Activated T-cell treated with anti-CD3 and anti-CD28 coated beads, Interleukin-2, amount 50 U/mL, for 24 hours (primary cell): ENCODE data around the gene PARVA.

Experiments
- DNase-seq: peaks from one replicate; pipeline ENCODE4 v3.0.0-alpha.2; 2020
- H3K27ac Mint-ChIP-seq: 2 replicates; pipeline ENCODE4 v1.8.0; 2020; ENCODE audit warnings: mild to moderate bottlenecking, mixed read lengths
- H3K27me3 Mint-ChIP-seq: 2 replicates; pipeline ENCODE4 v1.8.0; 2020; ENCODE audit warnings: mixed read lengths
- H3K36me3 Mint-ChIP-seq: 2 replicates; pipeline ENCODE4 v1.8.0; 2020; ENCODE audit warnings: low read depth, mixed read lengths
- H3K4me1 Mint-ChIP-seq: 2 replicates; pipeline ENCODE4 v1.8.0; 2020; ENCODE audit warnings: low read depth, mixed read lengths
- H3K4me3 Mint-ChIP-seq: 2 replicates; pipeline ENCODE4 v1.8.0; 2020; ENCODE audit warnings: mild to moderate bottlenecking, moderate library complexity, mixed read lengths
- H3K9me3 Mint-ChIP-seq: 2 replicates; pipeline ENCODE4 v1.8.0; 2020; ENCODE audit warnings: mixed read lengths

PARVA gene

GRCh38 chr11:12546660-12547059, 169.3 kb downstream of the PARVA start:
- Mint-ChIP-seq H3K27ac (no peak overlapping the region), H3K36me3 (no peaks in the 10 kb centered on the region), H3K4me1 (no peaks in the 10 kb centered on the region), H3K9me3 (no peaks in the 10 kb centered on the region), H3K27me3 (peaks cover 18% of the 10 kb centered on the region), H3K4me3 (no peak overlapping the region)
- DNase-seq: no peak

- Mint-ChIP-seq H3K27me3 (peaks cover 18% of the 10 kb centered on the region), H3K4me1 (no peaks in the 10 kb centered on the region), H3K27ac (no peak overlapping the region), H3K9me3 (no peaks in the 10 kb centered on the region), H3K4me3 (no peak overlapping the region), H3K36me3 (no peaks in the 10 kb centered on the region)
- DNase-seq: no peak
Measured at GRCh38 chr11:12547953-12548650, 170.7 kb downstream of the PARVA start.

- Mint-ChIP-seq H3K4me3 (no peak overlapping the region), H3K36me3 (no peaks in the 10 kb centered on the region), H3K27me3 (peaks cover 40% of the 10 kb centered on the region), H3K27ac (no peak overlapping the region), H3K9me3 (peaks cover 6% of the 10 kb centered on the region), H3K4me1 (no peaks in the 10 kb centered on the region)
- no peak for DNase-seq
Measured at GRCh38 chr11:12552692-12553091, 175.3 kb downstream of the PARVA start.

- H3K36me3 Mint-ChIP-seq: no peaks in the 10 kb centered on the region
- DNase-seq: no peak
- H3K27me3 Mint-ChIP-seq: peaks cover 44% of the 10 kb centered on the region
- no peaks in the 10 kb centered on the region for H3K4me1 Mint-ChIP-seq
- no peak overlapping the region for H3K27ac Mint-ChIP-seq
- H3K9me3 Mint-ChIP-seq: peaks cover 6% of the 10 kb centered on the region
- H3K4me3 Mint-ChIP-seq: no peak overlapping the region
Measured at GRCh38 chr11:12554122-12554521, 176.8 kb downstream of the PARVA start.

GRCh38 chr11:12556155-12556554, 178.8 kb downstream of the PARVA start:
- H3K4me3 Mint-ChIP-seq: no peak overlapping the region
- peaks cover 50% of the 10 kb centered on the region for H3K27me3 Mint-ChIP-seq
- DNase-seq: no peak
- no peaks in the 10 kb centered on the region for H3K4me1 Mint-ChIP-seq
- H3K36me3 Mint-ChIP-seq: no peaks in the 10 kb centered on the region
- H3K27ac Mint-ChIP-seq: no peak overlapping the region
- peaks cover 6% of the 10 kb centered on the region for H3K9me3 Mint-ChIP-seq

- no peaks in the 10 kb centered on the region for H3K36me3 Mint-ChIP-seq
- H3K27ac Mint-ChIP-seq: no peak overlapping the region
- no peak for DNase-seq
- peaks cover 50% of the 10 kb centered on the region for H3K27me3 Mint-ChIP-seq
- H3K9me3 Mint-ChIP-seq: peaks cover 6% of the 10 kb centered on the region
- H3K4me1 Mint-ChIP-seq: no peaks in the 10 kb centered on the region
- no peak overlapping the region for H3K4me3 Mint-ChIP-seq
Measured at GRCh38 chr11:12556788-12557384, 179.5 kb downstream of the PARVA start.

- no peak for DNase-seq
- no peak overlapping the region for H3K27ac Mint-ChIP-seq
- peaks cover 6% of the 10 kb centered on the region for H3K9me3 Mint-ChIP-seq
- peaks cover 46% of the 10 kb centered on the region for H3K27me3 Mint-ChIP-seq
- no peaks in the 10 kb centered on the region for H3K4me1 Mint-ChIP-seq
- H3K36me3 Mint-ChIP-seq: no peaks in the 10 kb centered on the region
- H3K4me3 Mint-ChIP-seq: no peak overlapping the region
Measured at GRCh38 chr11:12559011-12559410, 181.6 kb downstream of the PARVA start.

DNA sequence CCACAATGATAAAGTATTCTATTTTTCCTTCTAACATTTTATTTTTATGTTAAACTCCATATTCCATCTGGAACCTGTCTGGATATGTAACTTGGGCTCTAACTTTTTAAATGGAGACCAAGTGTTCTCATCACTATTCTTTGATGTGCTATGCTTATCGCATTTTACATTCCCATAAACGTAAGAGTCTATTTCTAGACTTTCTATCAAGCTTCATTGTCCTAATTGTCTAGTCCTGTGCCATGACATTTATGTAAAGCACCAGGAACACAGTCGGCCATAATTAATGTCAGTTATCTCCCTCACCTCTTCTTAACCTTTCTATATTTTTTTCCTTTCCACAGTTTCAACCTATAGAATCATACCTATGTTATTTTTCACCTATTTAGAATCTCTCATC, 183.0 kb downstream of the PARVA start:
- H3K27ac Mint-ChIP-seq: no peak overlapping the region
- H3K4me3 Mint-ChIP-seq: no peak overlapping the region
- no peak for DNase-seq
- H3K27me3 Mint-ChIP-seq: peaks cover 39% of the 10 kb centered on the region
- H3K36me3 Mint-ChIP-seq: no peaks in the 10 kb centered on the region
- H3K4me1 Mint-ChIP-seq: no peaks in the 10 kb centered on the region
- H3K9me3 Mint-ChIP-seq: no peaks in the 10 kb centered on the region

DNA sequence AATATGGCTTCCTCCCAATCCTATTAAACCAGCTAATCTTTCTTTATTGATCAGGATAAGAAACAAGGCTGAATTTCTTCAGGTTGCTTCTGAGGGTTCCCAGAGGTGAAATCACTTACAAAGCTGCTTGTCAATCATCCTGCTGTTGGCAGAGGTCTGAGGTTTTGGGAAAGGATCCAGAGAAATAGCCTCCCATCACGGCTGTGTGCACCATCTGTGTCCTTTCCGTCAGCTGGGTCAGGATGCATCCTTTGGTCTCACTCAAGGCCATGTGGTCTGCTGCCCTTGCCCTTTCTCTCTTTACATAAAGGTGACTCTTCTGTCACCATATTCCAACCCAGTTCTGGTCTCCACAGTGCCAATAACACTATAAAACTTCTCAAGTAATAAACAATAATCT, 183.5 kb downstream of the PARVA start:
- Mint-ChIP-seq H3K27ac (no peak overlapping the region), H3K36me3 (no peaks in the 10 kb centered on the region), H3K4me3 (no peak overlapping the region), H3K27me3 (peaks cover 37% of the 10 kb centered on the region), H3K9me3 (no peaks in the 10 kb centered on the region), H3K4me1 (no peaks in the 10 kb centered on the region)
- DNase-seq: no peak

GRCh38 chr11:12564012-12564411, 186.6 kb downstream of the PARVA start:
- no peak for DNase-seq
- no peaks in the 10 kb centered on the region for H3K9me3 Mint-ChIP-seq
- H3K4me3 Mint-ChIP-seq: no peak overlapping the region
- H3K27me3 Mint-ChIP-seq: peaks cover 44% of the 10 kb centered on the region
- no peak overlapping the region for H3K27ac Mint-ChIP-seq
- no peaks in the 10 kb centered on the region for H3K36me3 Mint-ChIP-seq
- no peaks in the 10 kb centered on the region for H3K4me1 Mint-ChIP-seq

DNA sequence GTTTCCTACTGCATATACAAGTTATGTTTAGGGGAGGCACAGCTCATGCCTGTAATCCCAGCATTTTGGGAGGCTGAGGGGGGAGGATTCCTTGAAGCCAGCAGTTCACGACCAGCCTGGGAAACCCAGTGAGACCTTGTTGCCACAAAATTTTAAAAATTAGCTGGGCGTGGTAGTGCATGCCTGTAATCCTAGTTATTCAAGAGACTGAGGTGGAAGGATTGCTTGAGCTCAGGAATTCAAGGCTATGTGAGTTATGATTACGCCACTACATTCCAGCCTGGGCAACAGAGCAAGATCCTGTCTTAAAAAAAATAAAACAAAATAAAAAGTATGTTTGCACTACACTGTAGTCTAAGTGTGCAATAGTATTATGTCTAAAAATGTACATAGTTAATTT, 188.0 kb downstream of the PARVA start:
- Mint-ChIP-seq H3K4me1 (no peaks in the 10 kb centered on the region), H3K27me3 (peaks cover 45% of the 10 kb centered on the region), H3K9me3 (no peaks in the 10 kb centered on the region), H3K4me3 (no peak overlapping the region), H3K36me3 (no peaks in the 10 kb centered on the region), H3K27ac (no peak overlapping the region)
- no peak for DNase-seq

- Mint-ChIP-seq H3K27me3 (peaks cover 54% of the 10 kb centered on the region), H3K36me3 (no peaks in the 10 kb centered on the region), H3K27ac (no peak overlapping the region), H3K4me3 (no peak overlapping the region), H3K4me1 (no peaks in the 10 kb centered on the region), H3K9me3 (no peaks in the 10 kb centered on the region)
- DNase-seq: no peak
Measured at GRCh38 chr11:12567746-12568460, 190.5 kb downstream of the PARVA start.

GRCh38 chr11:12569499-12570425, 192.4 kb downstream of the PARVA start:
- Mint-ChIP-seq H3K36me3 (no peaks in the 10 kb centered on the region), H3K4me1 (no peaks in the 10 kb centered on the region), H3K4me3 (no peak overlapping the region), H3K27ac (no peak overlapping the region), H3K9me3 (no peaks in the 10 kb centered on the region), H3K27me3 (peaks cover 47% of the 10 kb centered on the region)
- DNase-seq: no peak

DNA sequence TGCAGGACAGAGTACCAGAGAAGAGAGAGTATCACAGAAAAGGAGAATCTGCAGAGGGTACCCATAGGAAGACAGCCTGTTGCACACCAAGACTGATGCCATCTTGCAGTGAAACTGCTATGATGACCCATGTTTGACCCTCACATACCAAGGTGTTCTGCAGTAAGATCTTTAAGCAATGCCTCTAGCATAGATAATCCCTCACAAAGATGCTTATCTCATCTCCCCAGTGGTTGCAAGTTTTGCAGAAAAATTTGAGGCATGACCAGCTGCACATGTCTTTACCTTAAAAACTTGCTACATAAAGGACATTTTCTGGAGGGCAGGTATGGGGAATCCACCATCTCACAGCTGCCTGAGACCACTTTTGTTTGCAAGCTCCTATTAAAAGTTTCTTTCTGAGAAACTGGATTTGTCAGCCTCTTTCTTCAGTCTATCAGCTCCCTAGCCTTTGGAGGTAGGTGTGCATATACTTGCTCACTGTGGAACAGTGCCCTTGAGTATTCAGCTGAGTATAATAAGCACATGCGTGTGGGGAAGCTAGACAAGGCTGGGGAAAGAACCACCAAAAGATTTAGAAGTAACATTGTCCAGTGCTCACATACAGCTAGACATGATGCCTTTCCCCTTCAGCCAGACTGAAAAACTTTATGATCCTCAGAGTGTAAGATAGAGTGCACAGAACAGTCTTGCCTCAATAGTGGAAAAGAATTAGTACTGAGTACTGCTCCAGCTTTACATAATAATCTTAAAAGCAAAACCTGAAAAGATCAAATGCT, 196.5 kb downstream of the PARVA start:
- DNase-seq: no peak
- Mint-ChIP-seq H3K4me1 (no peaks in the 10 kb centered on the region), H3K27me3 (peaks cover 25% of the 10 kb centered on the region), H3K36me3 (no peaks in the 10 kb centered on the region), H3K9me3 (no peaks in the 10 kb centered on the region), H3K27ac (no peak overlapping the region), H3K4me3 (no peak overlapping the region)
